WTC11 (cell line): ENCODE measurements around the gene CLDN9.

Experiments used
- AFF4 ChIP-seq: sonication (generic); formaldehyde crosslinking; IDR thresholded peaks from 2 replicates; pipeline ENCODE4 v1.8.1; 2023; ENCODE audit warnings: mild to moderate bottlenecking, missing genetic modification reagents, borderline replicate concordance
- CTCF ChIP-seq: fragments of 200-600 bp; IDR thresholded peaks from 2 replicates; pipeline ENCODE4 v1.8.0; 2022; ENCODE audit warnings: antibody characterized with exemption
- ELF4 ChIP-seq: sonication (generic); formaldehyde crosslinking; IDR thresholded peaks from 2 replicates; pipeline ENCODE4 v1.8.1; 2022; ENCODE audit warnings: low read depth, mild to moderate bottlenecking, moderate library complexity, missing genetic modification reagents
- ESRRA ChIP-seq: sonication (generic); formaldehyde crosslinking; IDR thresholded peaks from 2 replicates; pipeline ENCODE4 v1.8.1; 2022; ENCODE audit warnings: mild to moderate bottlenecking, missing genetic modification reagents, borderline replicate concordance
- JUN ChIP-seq: sonication (generic); formaldehyde crosslinking; IDR thresholded peaks from 2 replicates; pipeline ENCODE4 v1.8.0; 2023; ENCODE audit warnings: mild to moderate bottlenecking, missing genetic modification reagents
- OVOL2 ChIP-seq: fragments of 250-450 bp; sonication (Bioruptor Pico); IDR thresholded peaks from 2 replicates; pipeline ENCODE4 v1.9.0; 2021; ENCODE audit warnings: mild to moderate bottlenecking, borderline replicate concordance
- ZSCAN18 ChIP-seq: fragments of 250-450 bp; sonication (Bioruptor Pico); IDR thresholded peaks from 2 replicates; pipeline ENCODE4 v2.1.2; 2022; ENCODE audit warnings: mild to moderate bottlenecking, moderate library complexity

GRCh38 chr16:2985462-2985861, 27.3 kb upstream of the CLDN9 start:
- TF ChIP-seq CTCF (no peak), JUN (no peak), ESRRA (CRISPR knock-in tag) (no peak), ELF4 (CRISPR knock-in tag) (no peak), OVOL2 (no peak), AFF4 (CRISPR knock-in tag) (no peak), ZSCAN18 (CRISPR knock-in tag) (no peak)
